ENCODE measurements around the gene CHIC2.
"Not testable (repeated sequence)": the region's sequence is repeated elsewhere in the genome, so short reads cannot be mapped to it uniquely, and the experiment has no call there.

CHIC2 gene

GRCh38 chr4:54056360-54056759 is 8.0 kb downstream of the CHIC2 start:
- DNase-seq = no peak

- DNase-seq = no peak
These were observed 8.9 kb downstream of the CHIC2 start for GRCh38 chr4:54055494-54055893.

- DNase-seq = no peak
These were observed 9.9 kb downstream of the CHIC2 start for GRCh38 chr4:54054501-54054900.

- not testable (repeated sequence) for DNase-seq
These were observed 11.1 kb downstream of the CHIC2 start for GRCh38 chr4:54053322-54053721.

- DNase-seq = no peak
These were observed 14.0 kb downstream of the CHIC2 start for GRCh38 chr4:54050214-54050904.

- DNase-seq = not testable (repeated sequence)
These were observed 20.8 kb downstream of the CHIC2 start for GRCh38 chr4:54043630-54044029.

- DNase-seq = no peak
These were observed 22.5 kb downstream of the CHIC2 start for GRCh38 chr4:54041933-54042332.

GRCh38 chr4:54041100-54041499 is 23.3 kb downstream of the CHIC2 start:
- no peak for DNase-seq

GRCh38 chr4:54038056-54038455 is 26.3 kb downstream of the CHIC2 start:
- no peak for DNase-seq

GRCh38 chr4:54036184-54036583 is 28.2 kb downstream of the CHIC2 start:
- DNase-seq = no peak

GRCh38 chr4:54032558-54033135 is 31.8 kb downstream of the CHIC2 start:
- no peak for DNase-seq

- no peak for DNase-seq
These were observed 37.1 kb downstream of the CHIC2 start for GRCh38 chr4:54027311-54027710.

GRCh38 chr4:54025582-54025981 is 38.8 kb downstream of the CHIC2 start:
- DNase-seq = no peak

- DNase-seq = not testable (repeated sequence)
These were observed 41.4 kb downstream of the CHIC2 start for GRCh38 chr4:54023019-54023418.

- no peak for DNase-seq
These were observed 46.4 kb downstream of the CHIC2 start for GRCh38 chr4:54017974-54018373.

GRCh38 chr4:54017308-54017707 is 47.1 kb downstream of the CHIC2 start:
- DNase-seq = no peak

- no peak for DNase-seq
These were observed 47.9 kb downstream of the CHIC2 start for GRCh38 chr4:54016504-54016903.

- no peak for DNase-seq
These were observed 48.9 kb downstream of the CHIC2 start for GRCh38 chr4:54015423-54016030.

GRCh38 chr4:54014666-54015160 is 49.7 kb downstream of the CHIC2 start:
- DNase-seq = no peak

GRCh38 chr4:54011201-54011600 is 53.2 kb downstream of the CHIC2 start:
- no peak for DNase-seq

GRCh38 chr4:54006755-54007154 is 57.6 kb downstream of the CHIC2 start:
- DNase-seq = no peak

GRCh38 chr4:54005475-54005874 is 58.9 kb downstream of the CHIC2 start:
- no peak for DNase-seq

GRCh38 chr4:54004463-54004862 is 59.9 kb downstream of the CHIC2 start:
- DNase-seq = no peak

- DNase-seq = no peak
These were observed 62.6 kb downstream of the CHIC2 start for GRCh38 chr4:54001668-54002365.
